NCI-H1436 treated with DMSO at 0.1 percent for 48 hours (cell line): ENCODE data around the gene UBXN1.
A peak's percentile ranks its signal among the peaks of the same experiment; 100 is the strongest.
"Not testable (repeated sequence)": the region's sequence is repeated elsewhere in the genome, so short reads cannot be mapped to it uniquely, and the experiment has no call there.

Experiments used
- DNase-seq: peaks from one replicate; lab custom pipeline; 2025; lab: John Stamatoyannopoulos, UW

The UBXN1 gene

GRCh38 chr11:62708392-62708791 lies 29.5 kb upstream of the UBXN1 start:
- DNase-seq: no peak

- no peak for DNase-seq
Measured at GRCh38 chr11:62707277-62707861, 28.5 kb upstream of the UBXN1 start, which contains the start of the genes BSCL2 and GNG3. TSS of gene BSCL2 (minus strand) at chr11:62707424. CDS start at chr11:62707195, 229 bp downstream. TSS of gene GNG3 (plus strand) at chr11:62707676. CDS start at chr11:62708296, 620 bp downstream.

DNA sequence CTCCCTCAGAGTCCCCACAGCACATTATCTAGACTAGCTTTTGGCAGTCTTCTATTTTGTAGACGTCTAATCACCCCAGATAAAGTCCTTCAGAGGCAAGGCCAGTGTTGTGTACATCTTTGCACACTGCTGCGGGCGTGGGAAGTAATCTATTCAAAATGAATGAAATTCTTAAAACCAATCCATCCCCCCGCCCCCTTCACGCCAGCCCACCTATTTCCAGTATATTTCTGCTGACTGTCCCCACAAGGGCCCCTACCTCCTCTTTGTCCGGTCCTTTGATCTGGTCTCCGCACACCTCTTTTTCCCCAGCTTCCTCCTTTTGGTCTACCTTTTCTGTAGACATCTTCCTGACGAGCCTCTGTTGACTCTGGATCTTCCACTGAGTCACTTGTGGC lies 28.0 kb upstream of the UBXN1 start:
- DNase-seq: no peak

DNA sequence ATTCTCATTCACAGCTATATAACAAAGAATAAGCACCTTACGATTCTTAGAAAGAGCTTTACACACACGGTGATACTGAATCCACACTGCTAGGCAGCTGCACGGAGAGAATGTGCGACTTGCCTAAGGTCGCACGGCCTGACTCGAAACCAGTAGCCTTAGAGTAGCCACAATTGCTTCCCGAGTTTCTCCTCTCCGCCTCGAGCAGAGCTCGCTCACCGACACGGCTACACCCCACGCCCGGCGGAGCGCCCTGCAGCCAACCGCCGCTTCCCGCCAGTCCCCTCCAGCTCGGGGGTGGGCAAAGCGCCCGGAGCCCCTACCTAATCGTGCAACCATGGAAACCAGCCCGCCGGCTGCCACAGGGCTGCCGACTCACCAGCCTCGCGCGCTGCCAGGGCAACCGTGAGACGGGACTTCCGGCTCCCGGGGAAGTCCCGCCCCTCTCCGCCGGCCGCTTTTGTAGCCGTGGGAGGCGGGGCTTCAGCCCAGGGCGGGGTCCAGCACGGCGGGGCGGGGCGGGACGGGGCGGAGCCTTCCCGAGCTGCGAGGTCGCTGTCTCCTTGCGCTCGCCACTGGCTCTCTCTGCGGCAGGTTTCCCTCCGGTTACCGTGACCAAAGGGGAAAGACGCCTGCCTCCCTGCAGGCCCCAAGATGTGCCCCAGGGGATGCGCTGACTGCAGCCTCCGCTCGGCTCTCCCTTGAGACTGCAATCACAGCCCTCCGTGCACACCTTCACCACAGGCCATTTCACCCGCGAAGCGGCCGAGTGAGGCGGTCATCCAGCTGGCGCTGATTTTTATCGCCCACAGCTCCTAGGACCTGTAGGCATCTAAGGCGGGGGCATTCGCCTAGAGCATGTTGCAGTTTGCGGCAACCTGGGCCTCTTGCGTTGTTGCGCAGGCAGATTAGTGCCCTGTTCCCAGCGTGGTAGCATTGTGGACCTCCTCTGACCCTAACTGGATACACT lies 27.3 kb upstream of the UBXN1 start:
- peak; percentile 76 for DNase-seq

DNA sequence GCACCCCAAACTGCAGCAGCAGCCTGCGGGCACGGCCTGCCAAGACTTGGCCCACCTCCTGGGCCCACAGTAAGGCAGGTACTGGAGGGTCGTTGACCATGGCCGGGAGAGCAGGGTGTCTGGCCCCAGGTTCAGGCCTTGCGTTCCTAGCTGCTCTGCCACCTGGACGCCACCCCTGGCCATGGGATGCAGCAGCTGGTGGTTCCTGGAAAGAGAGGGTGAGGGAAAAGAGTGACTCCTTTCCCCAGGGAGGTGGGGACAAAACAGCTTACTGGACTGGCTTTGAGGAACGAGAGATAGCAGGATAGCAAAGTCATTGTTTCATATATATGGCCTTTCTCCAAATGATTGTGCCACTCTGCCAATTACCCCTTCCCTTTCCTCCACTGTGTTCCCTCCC lies 26.5 kb upstream of the UBXN1 start:
- DNase-seq: no peak

DNA sequence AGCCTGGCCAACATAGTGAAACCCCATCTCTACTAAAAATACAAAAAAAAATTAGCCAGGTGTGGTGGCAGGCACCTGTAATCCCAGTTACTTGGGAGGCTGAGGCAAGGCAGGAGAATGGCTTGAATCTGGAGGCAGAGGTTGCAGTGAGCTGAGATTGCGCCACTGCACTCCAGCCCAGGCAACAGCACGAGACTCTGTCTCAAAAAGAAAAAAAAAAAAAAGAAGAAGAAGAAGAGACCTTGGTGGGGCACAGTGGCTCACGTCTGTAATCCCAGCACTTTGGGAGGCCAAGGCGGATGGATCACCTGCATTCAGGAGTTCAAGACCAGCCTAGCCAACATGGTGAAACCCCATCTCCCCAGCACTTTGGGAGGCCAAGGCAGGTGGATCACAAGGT lies 25.0 kb upstream of the UBXN1 start:
- DNase-seq: not testable (repeated sequence)

DNA sequence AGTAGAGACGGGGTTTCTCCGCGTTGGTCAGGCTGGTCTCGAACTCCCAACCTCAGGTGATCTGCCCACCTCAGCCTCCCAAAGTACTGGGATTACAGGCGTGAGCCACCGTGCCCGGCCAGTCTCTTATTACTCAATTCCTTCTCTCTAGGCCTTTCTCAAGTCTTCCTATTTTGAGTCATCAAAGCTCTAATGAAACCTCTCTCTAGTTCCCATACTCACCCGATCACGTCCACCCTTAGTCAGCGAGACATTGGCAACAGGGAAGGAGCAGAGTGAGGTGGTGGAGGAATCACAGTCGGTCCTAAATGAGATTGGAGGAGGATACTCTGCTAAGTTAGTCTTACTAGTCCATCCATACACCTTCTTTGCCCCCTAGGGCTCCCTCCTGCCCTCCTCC lies 23.4 kb upstream of the UBXN1 start:
- DNase-seq: no peak

- no peak for DNase-seq
Measured at GRCh38 chr11:62694455-62695167, 15.7 kb upstream of the UBXN1 start.

- DNase-seq: not testable (repeated sequence)
Measured at GRCh38 chr11:62693624-62694023, 14.8 kb upstream of the UBXN1 start.

GRCh38 chr11:62689421-62690183 lies 10.7 kb upstream of the UBXN1 start, which contains the start of gene LRRN4CL:
TSS of gene LRRN4CL (minus strand) at chr11:62689530. CDS start at chr11:62688508, 1,022 bp downstream.
- DNase-seq: no peak

- DNase-seq: no peak
Measured at GRCh38 chr11:62688491-62688890, 9.6 kb upstream of the UBXN1 start.

- DNase-seq: no peak
Measured at GRCh38 chr11:62687508-62688396, 8.9 kb upstream of the UBXN1 start.

DNA sequence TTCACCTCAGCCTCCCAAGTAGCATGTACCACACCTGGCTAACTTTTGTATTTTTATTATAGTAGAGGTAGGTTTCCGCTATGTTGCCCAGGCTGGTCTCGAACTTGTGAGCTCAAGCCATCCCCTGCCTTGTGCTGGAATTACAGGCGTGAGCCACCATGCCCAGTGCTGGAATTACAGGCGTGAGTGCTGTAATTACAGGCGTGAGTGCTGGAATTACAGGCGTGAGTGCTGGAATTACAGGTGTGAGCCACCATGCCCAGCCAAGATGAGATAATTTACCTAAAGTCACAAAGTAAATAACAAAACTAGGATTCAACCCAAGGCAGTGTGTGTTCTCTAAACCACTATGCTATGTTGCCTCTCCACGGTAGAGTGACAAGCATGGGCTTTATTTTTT lies 3.6 kb upstream of the UBXN1 start:
- no peak for DNase-seq

- peak; percentile 33 for DNase-seq
Measured at GRCh38 chr11:62680825-62681240, 2.0 kb upstream of the UBXN1 start.

GRCh38 chr11:62678433-62678769 lies 472 bp downstream of the UBXN1 start:
- no peak for DNase-seq

GRCh38 chr11:62677714-62678113 lies 1.2 kb downstream of the UBXN1 start:
- DNase-seq: no peak

GRCh38 chr11:62677156-62677555 lies 1.7 kb downstream of the UBXN1 start:
- no peak for DNase-seq

DNA sequence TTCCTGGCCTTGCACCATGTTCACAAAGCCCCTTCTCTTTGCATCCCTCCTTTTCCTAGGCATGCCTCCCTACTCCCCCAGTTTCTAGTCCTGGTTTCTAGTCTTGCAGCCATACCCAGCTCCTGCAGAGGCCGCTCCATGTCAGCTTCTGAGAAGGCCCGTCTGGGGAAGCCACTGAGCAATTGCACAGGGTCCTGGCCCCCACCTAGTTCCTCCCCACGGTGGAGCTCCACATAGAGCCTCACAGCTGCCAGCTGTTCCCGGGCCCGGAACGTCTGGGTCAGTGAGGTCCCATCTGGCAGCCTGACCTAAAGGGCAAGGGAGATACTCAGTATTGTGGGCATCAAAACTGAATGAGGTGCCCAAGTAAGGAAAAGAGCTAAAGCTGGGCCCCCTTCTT lies 2.2 kb downstream of the UBXN1 start:
- DNase-seq: no peak

GRCh38 chr11:62675415-62675814 lies 3.5 kb downstream of the UBXN1 start:
- not testable (repeated sequence) for DNase-seq

GRCh38 chr11:62673196-62673525 lies 5.7 kb downstream of the UBXN1 start:
- DNase-seq: no peak
